OCI-LY7 (cell line): ENCODE measurements around the gene BTNL8. TPM values are rescaled to one million over a fixed set of nuclear protein-coding genes. Genes with fewer than 3 reads are reported as not detected.

ENCODE experiments used
- BruUV-seq: library from RNA; stranded (reverse); fragments of 400-500 nt; replicated peaks from 2 replicates; lab custom pipeline; 2021; lab: Mats Ljungman, UMichigan
- CTCF ChIA-PET: fragments of 300-600 bp; sonication (Branson Sonifier 250); formaldehyde crosslinking; loops from one replicate; lab custom pipeline; 2022; ENCODE audit warnings: antibody characterized with exemption; ENCODE audit not compliant: unreplicated experiment; lab: Charles Lee
- POLR2A ChIA-PET: fragments of 300-600 bp; sonication (Branson Sonifier 250); formaldehyde crosslinking; loops from one replicate; lab custom pipeline; 2022; ENCODE audit warnings: antibody characterized with exemption; lab: Charles Lee
- DNase-seq: peaks from one replicate; pipeline ENCODE4 v3.0.0-alpha.2; 2015; ENCODE audit warnings: low spot score
- H2AFZ ChIP-seq: fragments of 200-600 bp; sonication (generic), shearing (Covaris generic); 2 replicates; pipeline ENCODE4 v1.6.1; 2014; ENCODE audit warnings: mild to moderate bottlenecking, antibody characterized with exemption, low read length, moderate library complexity
- H3K27ac ChIP-seq: fragments of 200-600 bp; sonication (generic); 2 replicates; pipeline ENCODE4 v1.5.1; 2014; ENCODE audit warnings: mixed run types, low read depth, mild to moderate bottlenecking, moderate library complexity, low read length, inconsistent platforms; ENCODE audit not compliant: poor library complexity, severe bottlenecking
- H3K36me3 ChIP-seq: fragments of 200-600 bp; sonication (generic); 2 replicates; pipeline ENCODE4 v1.6.1; 2014; ENCODE audit warnings: mild to moderate bottlenecking, antibody characterized with exemption, low read length, moderate library complexity, mixed read lengths; ENCODE audit not compliant: insufficient read depth
- H3K4me1 ChIP-seq: fragments of 200-600 bp; sonication (generic); 2 replicates; pipeline ENCODE4 v1.5.1; 2014; ENCODE audit warnings: mild to moderate bottlenecking, low read length; ENCODE audit not compliant: insufficient read depth, poor library complexity, severe bottlenecking
- H3K4me2 ChIP-seq: fragments of 200-600 bp; sonication (generic); 2 replicates; pipeline ENCODE4 v1.6.1; 2014; ENCODE audit warnings: mild to moderate bottlenecking, low read length
- H3K4me3 ChIP-seq: fragments of 200-600 bp; sonication (generic); 2 replicates; pipeline ENCODE4 v1.5.1; 2014; ENCODE audit warnings: mild to moderate bottlenecking, low read depth, low read length; ENCODE audit not compliant: poor library complexity, severe bottlenecking
- H3K79me2 ChIP-seq: fragments of 200-600 bp; sonication (generic); 2 replicates; pipeline ENCODE4 v1.6.1; 2016; ENCODE audit warnings: low read depth, mild to moderate bottlenecking, low read length, moderate library complexity, mixed read lengths; ENCODE audit not compliant: insufficient read depth
- H3K9me2 ChIP-seq: fragments of 200-600 bp; sonication (generic); 2 replicates; pipeline ENCODE4 v1.6.1; 2016; ENCODE audit warnings: mild to moderate bottlenecking, low read length, mixed read lengths; ENCODE audit not compliant: insufficient read depth
- H3K9me3 ChIP-seq: fragments of 200-600 bp; sonication (generic); 2 replicates; pipeline ENCODE4 v1.6.1; 2014; ENCODE audit warnings: mild to moderate bottlenecking, mixed run types, low read length, mixed read lengths
- H4K20me1 ChIP-seq: fragments of 200-600 bp; sonication (generic); 2 replicates; pipeline ENCODE4 v1.6.1; 2014; ENCODE audit warnings: mild to moderate bottlenecking, antibody characterized with exemption, low read length, moderate library complexity, mixed read lengths; ENCODE audit not compliant: insufficient read depth
- CTCF ChIP-seq: fragments of 200-600 bp; sonication (generic); conservative IDR thresholded peaks from 2 replicates; pipeline ENCODE4 v1.5.1; 2014; ENCODE audit warnings: mild to moderate bottlenecking, antibody characterized with exemption, low read length, moderate library complexity, mixed read lengths
- EZH2phosphoT487 ChIP-seq: fragments of 200-600 bp; sonication (generic); IDR thresholded peaks from 2 replicates; pipeline ENCODE4 v1.6.1; 2018; ENCODE audit warnings: low read depth, borderline replicate concordance, mild to moderate bottlenecking, mixed run types, antibody characterized with exemption, low read length, moderate library complexity, mixed read lengths
- intact Hi-C: fragments of 100-400 bp; cut with micrococcal nuclease; formaldehyde crosslinking; loops from one replicate; pipeline ENCODE4 v1.10.0; 2022; ENCODE audit not compliant: unreplicated experiment
- total RNA-seq, 2 experiments: library from RNA; depleted of rRNA in 1 of 2; stranded (reverse); fragments of >200 nt in 1 of 2; shearing (Covaris generic) in 1 of 2; gene quantifications; 2 replicates each; pipeline ENCODE4 v1.2.3, GENCODE V29; 2014 to 2022

The BTNL8 gene
- total RNA-seq, 2 experiments from 2014 or later: not detected

- POLR2A ChIA-PET: no interaction called here
- H3K36me3 ChIP-seq: no peaks in the 10 kb centered on the region
- TF ChIP-seq CTCF: no peak
- TF ChIP-seq EZH2phosphoT487: no peak
- peak; percentile 53 for DNase-seq
- CTCF ChIA-PET: interaction anchor here (0.8 kb wide), 1 partner anchor 199 kb away, joined by 3 read pairs; no protein-coding TSS in a partner anchor
- H3K4me2 ChIP-seq: 0 out of 2 replicates have a peak overlapping the region, but pooled peaks have one; percentile 20
- H3K27ac ChIP-seq: no peak overlapping the region
- H3K9me3 ChIP-seq: no peaks in the 10 kb centered on the region
- peak overlapping the region; percentile 91 for H2AFZ ChIP-seq
- H3K4me1 ChIP-seq: peaks cover 16% of the 10 kb centered on the region
- intact Hi-C loops: no loop called here
- no peaks in the 10 kb centered on the region for H3K9me2 ChIP-seq
- H3K79me2 ChIP-seq: no peaks in the 10 kb centered on the region
- BruUV-seq: no TSS peak
- H3K4me3 ChIP-seq: no peak overlapping the region
- H4K20me1 ChIP-seq: no peaks in the 10 kb centered on the region
Measured at GRCh38 chr5:180873615-180874520, 25.1 kb upstream of the BTNL8 start.

DNA sequence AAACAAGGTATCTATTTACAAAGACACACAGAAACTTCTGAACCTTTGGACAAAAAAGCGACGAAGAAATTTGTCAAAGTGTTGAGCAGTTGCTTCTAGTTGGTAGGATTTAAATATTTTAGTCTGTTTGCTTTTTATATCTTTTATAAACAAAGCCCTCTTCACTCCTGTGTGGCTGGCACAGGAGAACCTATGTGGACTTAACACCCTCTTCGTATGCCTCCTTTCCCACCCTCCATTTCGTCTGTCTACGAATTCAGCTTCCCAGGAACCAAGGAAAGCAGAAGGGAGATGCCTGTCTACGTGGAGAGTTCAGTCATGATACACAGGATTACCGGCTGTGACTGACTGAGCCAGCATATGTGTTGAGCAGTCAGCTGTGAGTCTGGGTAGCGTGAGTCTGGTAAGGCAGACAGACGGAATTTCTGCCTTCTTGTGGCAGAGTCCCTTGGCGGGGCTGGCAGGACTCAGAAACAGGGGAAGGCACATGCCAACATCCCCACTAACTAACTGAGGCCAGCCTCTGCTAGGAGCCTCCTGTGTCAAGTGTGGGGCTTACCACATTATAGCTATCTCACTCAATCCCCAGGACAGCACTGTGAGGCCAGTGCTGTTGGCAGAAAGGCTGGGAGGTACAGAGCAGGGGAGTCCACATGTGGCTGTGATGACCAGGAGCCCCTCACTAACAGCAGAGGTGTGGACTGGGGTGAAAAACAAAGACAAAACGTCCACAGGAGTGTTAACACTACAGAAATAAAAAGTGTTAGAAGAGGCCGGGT, 24.0 kb upstream of the BTNL8 start:
- Histone ChIP-seq H2AFZ (no peak overlapping the region), H3K9me2 (no peaks in the 10 kb centered on the region), H3K4me3 (no peak overlapping the region), H3K4me1 (peaks cover 15% of the 10 kb centered on the region), H3K79me2 (no peaks in the 10 kb centered on the region), H3K9me3 (no peaks in the 10 kb centered on the region), H3K36me3 (no peaks in the 10 kb centered on the region), H3K4me2 (no peak overlapping the region), H4K20me1 (no peaks in the 10 kb centered on the region), H3K27ac (no peak overlapping the region)
- no TSS peak for BruUV-seq
- intact Hi-C loops: no loop called here
- TF ChIP-seq EZH2phosphoT487 (no peak), CTCF (no peak)
- DNase-seq: no peak
- ChIA-PET POLR2A (no interaction called here), CTCF (no interaction called here)
